22Rv1 (cell line): ENCODE data around the gene MAP3K8.

Source experiments
- H3K27ac ChIP-seq: fragments of 450-650 bp; 2 replicates; pipeline ENCODE4 v1.5.1; 2017
- CTCF ChIP-seq: fragments of 450-650 bp; IDR thresholded peaks from 2 replicates; pipeline ENCODE4 v1.5.1; 2017; ENCODE audit warnings: mild to moderate bottlenecking
- ZFX ChIP-seq: fragments of 450-650 bp; IDR thresholded peaks from 2 replicates; pipeline ENCODE4 v1.6.1; 2017; ENCODE audit warnings: antibody characterized with exemption, borderline replicate concordance

The MAP3K8 gene

GRCh38 chr10:30488316-30488715 is 54.3 kb downstream of the MAP3K8 start:
- H3K27ac ChIP-seq, result no peak overlapping the region
- no peak for TF ChIP-seq CTCF
- no peak for TF ChIP-seq ZFX

- no peak for TF ChIP-seq CTCF
- TF ChIP-seq ZFX, result no peak
- H3K27ac ChIP-seq, result no peak overlapping the region
These were observed 55.4 kb downstream of the MAP3K8 start for GRCh38 chr10:30489346-30489745.

GRCh38 chr10:30490289-30491000 is 56.5 kb downstream of the MAP3K8 start:
- no peak overlapping the region for H3K27ac ChIP-seq
- TF ChIP-seq CTCF (no peak), ZFX (no peak)

GRCh38 chr10:30491204-30491915 is 57.4 kb downstream of the MAP3K8 start:
- no peak for TF ChIP-seq ZFX
- TF ChIP-seq CTCF, result no peak
- no peak overlapping the region for H3K27ac ChIP-seq

- TF ChIP-seq ZFX (no peak), CTCF (no peak)
- no peak overlapping the region for H3K27ac ChIP-seq
These were observed 58.0 kb downstream of the MAP3K8 start for GRCh38 chr10:30491916-30492515.

GRCh38 chr10:30493609-30494530 is 59.9 kb downstream of the MAP3K8 start:
- TF ChIP-seq ZFX, result no peak
- no peak for TF ChIP-seq CTCF
- no peak overlapping the region for H3K27ac ChIP-seq
